ENCODE data around the gene CAPN5.

The CAPN5 gene

DNA sequence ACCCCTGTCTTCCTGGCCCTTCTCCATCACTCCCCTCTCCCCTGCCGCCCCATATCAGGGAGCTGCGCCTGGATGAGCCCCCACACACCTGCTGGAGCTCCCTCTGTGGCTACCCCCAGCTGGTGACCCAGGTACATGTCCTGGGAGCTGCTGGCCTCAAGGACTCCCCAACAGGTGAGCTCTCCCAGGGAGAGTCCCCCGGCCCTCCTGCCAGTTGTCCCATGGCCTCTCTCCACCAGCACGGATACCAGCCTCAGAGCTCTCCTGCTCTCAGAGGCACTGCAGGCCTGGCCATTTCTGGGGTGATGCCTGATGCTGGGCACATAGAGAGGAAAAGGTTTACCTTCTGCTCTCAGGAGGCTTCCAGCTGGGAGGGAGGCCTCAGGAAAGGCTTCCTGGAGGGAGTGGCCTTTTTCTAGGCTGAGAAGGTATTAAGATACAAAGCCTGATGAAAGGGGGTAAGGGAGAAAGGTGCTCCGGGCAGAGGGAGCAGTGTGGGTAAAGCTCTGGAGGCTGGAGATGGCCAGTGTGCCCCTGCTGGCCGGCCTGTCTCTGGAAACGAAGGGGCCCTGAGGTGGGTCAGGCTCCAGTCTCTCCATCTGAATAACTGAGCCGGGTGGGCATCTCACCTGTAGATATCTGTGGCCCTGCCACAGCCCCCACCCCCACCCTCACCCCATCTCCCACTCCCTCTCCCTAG is 55.3 kb downstream of the CAPN5 start:
- no peak for DNase-seq

DNA sequence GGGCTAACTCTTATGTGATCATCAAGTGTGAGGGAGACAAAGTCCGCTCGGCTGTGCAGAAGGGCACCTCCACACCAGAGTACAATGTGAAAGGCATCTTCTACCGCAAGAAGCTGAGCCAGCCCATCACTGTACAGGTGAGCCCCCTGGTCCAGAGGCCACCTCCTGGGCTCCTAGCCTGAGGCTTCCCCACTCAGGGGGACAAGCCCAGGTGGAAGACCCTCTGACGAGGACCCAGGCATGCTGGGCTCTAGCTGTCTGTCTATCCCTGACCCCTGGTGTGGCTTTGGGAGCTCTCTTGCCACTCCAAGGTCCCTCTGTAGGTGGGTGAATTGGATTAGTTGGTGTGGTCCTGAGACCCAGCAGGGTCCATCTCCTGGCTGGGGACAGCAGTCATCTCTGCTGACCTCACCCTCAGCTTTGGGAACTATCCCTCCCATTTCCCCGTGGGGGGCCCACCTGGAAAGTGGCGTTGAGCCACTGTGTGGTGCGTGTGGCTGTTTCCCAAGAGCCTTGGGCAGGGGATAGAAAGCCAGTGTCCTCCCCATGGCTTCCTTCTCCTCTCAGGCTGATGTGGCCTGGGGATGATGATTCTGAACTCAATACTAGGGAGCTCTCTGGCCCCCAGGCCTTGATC is 55.9 kb downstream of the CAPN5 start:
- DNase-seq = no peak

DNA sequence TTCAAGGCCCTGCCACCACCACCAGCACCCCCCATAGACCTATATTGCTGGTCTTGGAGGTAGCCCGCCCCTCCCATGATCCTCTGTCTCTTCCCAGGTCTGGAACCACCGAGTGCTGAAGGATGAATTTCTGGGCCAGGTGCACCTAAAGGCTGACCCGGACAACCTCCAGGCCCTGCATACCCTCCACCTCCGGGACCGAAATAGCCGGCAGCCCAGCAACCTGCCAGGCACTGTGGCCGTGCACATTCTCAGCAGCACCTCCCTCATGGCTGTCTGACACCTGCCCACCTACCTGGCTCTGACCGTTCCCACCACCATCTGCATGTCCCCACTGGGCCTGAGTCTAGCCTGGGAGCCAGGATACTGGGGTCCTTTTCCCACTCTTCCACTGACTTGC is 56.8 kb downstream of the CAPN5 start:
- DNase-seq = no peak

DNA sequence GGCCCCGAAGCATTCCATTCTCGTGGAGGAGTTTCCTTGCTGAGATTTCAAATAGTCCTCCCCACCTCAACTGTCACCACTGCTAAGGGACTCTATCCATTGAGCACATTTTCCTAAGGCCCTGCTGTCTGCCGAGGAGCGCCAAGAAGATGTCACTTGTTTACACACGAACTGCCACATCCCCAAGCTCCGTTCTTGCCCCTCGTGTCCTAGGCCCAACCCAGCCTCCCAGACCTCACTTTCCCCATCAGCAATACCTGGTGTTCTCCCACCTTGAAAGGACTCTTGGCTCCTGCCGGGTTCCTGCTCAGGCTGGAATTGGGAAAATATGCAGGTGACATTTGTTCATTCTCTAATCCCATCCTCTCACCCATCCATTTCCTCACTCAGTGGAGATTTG is 57.3 kb downstream of the CAPN5 start:
- no peak for DNase-seq

DNA sequence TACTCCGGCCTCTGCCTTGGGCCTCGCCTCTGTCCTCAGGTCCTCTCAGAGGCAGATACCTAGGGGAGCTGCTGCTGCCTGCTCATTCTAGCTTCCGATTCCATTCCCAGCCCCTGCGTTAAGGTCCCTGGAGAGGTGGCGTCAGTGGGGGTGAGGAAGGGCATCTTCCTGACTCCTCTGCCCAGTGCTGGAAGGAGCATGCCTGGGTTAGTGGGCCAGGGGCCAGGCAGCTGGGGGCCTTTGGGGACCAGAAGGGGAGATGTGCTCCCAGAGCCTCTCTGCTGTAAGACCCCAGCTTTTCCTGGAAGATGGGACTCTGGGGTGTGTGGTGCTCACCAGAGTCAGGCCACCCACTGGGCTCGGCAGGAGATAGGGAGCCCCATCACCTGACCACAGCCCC is 57.7 kb downstream of the CAPN5 start:
- no peak for DNase-seq

DNA sequence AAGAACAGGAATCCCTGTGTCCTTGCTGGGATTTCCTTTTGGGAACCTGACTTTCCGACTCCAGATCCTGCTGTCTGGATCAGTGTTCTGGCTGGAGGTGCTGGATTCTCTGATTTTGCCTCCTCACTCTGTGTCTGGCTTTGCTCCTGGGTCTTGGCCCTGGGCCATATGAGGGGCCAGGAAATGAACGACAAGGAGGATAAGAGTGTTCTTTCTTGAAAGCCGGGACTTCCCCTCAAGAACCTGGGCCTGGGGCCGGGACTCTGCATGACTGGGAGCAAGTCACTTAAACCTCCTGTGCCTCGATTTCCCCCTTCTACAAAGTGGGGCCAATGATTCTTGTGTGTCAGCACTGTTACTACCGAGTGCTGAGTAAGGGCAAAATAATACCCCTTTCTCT is 58.4 kb downstream of the CAPN5 start:
- DNase-seq = no peak

DNA sequence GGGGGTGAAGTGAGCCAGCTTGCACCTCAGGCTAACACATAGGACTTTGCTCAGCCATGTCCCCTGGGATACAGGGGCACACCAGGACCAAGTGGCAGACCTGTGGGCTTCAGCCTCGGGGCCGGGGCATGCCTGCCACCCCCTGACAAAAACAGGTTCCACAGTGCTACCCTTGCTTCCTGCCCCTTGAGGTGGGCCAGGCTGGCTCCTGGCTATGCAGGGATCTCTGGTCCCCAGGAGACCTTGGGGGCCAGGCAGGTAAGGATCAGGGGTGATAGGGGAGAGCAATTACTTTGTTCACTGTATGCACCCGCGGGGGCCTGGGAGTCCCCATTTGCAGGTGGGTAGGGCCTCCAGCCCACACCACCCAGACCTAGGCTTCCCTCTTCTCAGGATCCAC is 58.9 kb downstream of the CAPN5 start:
- no peak for DNase-seq

DNA sequence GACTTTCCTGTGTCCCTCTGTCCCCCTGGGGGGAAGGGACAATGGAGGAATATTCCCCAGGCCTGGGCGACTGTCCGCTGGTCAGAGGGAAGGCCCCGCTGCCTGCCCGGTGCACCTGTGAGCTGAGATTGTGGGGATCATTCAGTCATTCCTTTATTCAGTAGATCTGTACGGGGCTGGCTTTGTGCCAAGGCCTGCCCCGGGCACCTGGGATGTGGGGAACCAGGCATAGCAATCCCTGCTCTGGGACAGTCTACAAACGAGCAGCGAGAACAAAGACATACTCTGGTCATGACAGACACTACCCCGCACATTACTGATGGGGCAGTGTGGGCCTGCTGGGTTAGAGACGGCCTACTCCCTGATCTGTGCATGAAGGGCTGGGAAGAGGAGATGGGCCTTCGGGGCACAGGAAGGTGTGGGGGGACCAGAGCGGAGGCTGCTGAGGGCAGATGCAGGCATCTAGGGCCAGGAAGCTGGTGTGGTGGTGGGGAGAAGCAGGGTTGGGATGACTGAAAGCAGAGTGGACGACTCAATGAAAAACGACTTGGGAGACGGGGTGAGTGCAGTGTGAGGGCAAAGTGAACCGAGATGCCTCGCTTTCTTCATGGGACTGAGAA is 59.5 kb downstream of the CAPN5 start:
- DNase-seq = no peak

DNA sequence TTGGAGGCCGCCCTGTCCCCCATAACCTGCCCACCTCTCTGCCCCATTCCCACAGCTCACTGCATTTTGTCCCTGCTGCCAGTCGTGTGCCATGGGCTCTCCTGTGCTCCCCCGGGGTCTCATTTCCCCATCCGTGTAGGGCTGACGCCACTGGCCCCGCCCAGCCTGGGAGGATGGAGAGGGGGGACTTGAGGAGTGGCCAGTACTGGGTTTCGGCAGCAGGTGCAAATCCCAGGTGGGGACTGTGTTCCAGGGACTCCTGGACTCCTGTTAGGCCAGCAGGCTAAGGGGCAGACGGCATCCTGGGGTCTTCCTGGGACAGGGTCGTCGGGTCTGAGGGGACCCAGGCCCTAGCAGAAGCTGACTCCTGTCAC is 60.1 kb downstream of the CAPN5 start:
- no peak for DNase-seq

DNA sequence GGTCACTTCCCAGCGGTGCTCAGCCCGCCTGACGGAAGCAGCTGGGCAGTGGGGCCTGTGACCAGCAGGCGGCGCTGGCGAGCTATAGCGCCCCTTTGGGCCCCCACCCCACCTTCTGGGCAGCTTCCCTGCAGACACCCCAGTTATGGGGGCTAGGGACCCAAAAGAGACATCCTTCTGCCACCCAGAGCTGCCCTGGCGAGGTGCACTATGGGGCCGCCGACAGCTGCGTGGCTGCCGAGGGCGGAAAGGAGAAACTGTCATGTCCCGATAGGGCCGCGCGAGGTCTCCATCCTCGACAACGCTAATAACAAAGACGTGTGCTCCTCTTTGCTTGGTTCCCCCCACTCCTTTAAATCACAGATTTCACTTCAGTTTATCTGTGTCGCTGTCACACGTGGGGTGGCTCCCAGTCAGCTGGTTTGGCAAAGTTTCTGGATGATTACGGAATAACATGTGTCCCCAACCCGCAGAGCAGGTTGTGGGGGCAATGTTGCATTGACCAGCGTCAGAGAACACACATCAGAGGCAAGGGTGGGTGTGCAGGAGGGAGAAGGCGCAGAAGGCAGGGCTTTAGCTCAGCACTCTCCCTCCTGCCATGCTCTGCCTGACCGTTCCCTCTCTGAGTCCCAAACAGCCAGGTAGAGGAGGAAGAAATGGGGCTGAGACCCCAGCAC is 60.6 kb downstream of the CAPN5 start:
- DNase-seq = peak; percentile 74

DNA sequence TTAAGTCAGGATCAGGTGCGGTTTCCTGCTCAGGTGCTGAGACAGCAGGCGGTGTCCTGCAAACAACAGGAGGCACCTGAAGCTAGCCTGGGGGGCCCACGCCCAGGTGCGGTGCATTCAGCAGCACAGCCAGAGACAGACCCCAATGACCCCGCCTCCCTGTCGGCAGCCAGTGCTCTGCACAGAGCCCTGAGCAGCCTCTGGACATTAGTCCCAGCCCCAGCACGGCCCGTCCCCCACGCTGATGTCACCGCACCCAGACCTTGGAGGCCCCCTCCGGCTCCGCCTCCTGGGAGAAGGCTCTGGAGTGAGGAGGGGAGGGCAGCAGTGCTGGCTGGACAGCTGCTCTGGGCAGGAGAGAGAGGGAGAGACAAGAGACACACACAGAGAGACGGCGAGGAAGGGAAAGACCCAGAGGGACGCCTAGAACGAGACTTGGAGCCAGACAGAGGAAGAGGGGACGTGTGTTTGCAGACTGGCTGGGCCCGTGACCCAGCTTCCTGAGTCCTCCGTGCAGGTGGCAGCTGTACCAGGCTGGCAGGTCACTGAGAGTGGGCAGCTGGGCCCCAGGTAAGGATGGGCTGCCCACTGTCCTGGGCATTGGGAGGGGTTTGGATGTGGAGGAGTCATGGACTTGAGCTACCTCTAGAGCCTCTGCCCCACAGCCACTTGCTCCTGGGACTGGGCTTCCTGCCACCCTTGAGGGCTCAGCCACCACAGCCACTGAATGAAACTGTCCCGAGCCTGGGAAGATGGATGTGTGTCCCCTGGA is 61.3 kb downstream of the CAPN5 start, which contains the start of gene MYO7A:
Gene MYO7A (plus strand): TSS at position 327 of the 772 bp plus-strand sequence. CDS start 2,389 bp downstream, outside the sequence.
- DNase-seq = peak; percentile 72

DNA sequence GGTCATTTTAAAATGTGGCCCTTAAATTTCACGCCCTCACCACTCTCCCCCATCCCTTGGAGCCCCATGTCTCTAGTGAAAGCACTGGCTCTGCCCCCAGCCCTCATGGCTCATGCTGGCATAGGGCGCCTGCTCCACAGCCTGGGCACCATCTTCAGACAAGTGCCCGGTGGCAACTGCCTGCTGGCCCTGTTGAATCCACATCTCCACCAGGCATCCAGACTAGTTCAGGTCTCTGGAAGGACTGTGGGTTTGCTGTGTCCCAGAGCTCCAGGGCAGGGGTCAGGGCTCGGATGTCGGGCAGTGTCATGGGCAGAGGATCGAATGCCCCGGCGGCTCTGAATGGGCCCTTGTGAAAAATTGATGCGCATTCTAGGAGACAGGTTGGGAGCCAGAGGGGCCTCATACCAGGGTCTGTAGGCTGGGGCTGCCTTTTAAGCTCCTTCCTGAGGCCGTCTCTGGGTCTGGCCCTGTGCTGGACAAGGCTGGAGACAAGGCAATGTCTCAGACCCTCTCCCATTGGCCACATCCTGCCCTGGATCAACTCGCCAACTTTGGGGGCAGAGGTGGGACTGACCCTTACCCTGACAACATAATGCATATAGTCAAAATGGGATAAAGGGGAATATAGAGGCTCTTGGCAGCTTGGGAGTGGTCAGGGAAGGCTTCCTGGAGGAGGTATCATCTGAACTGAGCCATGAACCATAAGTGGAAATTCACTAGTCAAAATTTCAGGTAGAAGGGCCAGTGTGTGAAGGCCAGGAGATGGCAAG is 62.5 kb downstream of the CAPN5 start:
- DNase-seq = no peak

DNA sequence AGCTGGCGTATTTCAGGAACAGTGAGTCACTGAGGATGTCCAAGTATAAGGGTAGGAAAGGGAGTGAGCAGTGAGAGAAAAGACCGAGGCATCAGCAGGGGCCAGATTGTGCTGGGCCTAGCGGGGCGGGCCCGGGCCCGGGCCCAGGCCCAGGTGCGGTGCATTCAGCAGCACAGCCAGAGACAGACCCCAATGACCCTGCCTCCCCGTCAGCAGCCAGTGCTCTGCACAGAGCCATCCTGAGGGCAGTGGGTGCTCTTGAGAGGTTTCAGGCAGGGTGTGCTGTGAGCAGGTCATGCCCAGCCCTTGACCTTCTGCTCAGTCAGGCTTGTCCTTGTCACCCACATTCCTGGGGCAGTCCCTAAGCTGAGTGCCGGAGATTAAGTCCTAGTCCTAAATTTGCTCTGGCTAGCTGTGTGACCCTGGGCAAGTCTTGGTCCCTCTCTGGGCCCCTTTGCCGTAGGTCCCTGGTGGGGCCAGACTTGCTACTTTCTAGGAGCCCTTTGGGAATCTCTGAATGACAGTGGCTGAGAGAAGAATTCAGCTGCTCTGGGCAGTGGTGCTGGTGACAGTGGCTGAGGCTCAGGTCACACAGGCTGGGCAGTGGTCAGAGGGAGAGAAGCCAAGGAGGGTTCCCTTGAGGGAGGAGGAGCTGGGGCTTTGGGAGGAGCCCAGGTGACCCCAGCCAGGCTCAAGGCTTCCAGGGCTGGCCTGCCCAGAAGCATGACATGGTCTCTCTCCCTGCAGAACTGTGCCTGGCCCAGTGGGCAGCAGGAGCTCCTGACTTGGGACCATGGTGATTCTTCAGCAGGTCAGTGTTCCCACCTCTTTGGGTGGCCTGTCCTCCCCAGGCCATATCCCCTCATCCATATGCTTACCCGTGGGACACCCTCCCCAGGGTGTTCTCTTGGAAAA is 63.3 kb downstream of the CAPN5 start:
- no peak for DNase-seq

DNA sequence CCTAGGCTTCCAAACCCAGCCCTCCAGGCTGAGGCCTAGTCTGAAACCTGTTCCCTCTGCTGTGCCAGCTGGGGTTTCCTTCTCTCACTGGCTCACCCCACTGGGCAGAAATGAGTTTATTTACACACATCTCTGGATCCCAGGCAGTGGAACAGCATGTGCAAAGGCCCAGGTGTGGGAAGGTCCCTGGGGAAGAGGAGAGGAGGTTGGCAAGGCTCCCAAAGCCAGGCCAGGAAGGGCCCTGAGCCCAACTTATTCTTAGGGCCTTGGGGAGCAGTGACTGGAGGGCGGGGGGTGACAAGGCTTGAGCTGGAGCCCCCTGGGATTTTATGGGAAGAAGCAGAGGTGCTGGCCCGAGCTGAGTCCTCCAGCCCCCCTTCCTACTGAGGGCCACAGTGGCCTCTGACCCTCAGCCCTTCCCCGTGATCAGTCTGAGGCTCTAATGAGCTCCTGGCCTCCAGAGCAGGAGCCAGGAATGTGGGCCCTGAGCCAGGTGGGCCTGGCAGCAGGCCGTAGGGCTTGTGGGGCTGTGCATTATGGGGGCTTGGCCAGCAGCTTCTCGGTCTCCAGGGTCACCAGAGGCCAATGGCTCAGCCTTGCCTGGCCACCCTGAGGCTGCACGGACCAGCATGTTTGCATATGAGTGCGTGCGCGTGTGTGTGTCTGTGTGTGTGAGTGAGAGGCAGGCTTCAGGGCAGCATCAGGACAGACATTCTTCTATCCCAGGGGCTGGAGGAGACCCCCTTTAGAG is 64.2 kb downstream of the CAPN5 start:
- peak; percentile 48 for DNase-seq

DNA sequence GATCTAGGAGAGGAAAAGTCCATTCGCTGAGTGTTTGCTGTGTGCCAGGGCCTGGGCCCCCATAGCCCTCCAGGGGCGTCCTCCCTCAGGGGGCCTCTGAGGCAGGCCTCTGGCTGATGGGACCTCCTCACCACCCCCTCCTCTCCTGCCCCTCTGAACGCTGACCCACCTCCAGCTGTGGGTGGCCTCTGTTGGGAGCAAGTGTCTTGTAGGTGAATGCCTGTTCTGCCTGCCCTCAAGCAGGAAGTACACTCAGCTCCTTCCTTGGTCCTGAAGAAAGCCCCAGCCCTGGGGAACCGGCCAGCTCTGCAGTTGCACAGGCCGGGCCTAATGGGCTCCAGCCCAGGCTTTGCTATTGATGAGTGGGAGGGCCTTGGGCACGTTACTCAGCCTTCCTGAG is 64.8 kb downstream of the CAPN5 start:
- DNase-seq = no peak

DNA sequence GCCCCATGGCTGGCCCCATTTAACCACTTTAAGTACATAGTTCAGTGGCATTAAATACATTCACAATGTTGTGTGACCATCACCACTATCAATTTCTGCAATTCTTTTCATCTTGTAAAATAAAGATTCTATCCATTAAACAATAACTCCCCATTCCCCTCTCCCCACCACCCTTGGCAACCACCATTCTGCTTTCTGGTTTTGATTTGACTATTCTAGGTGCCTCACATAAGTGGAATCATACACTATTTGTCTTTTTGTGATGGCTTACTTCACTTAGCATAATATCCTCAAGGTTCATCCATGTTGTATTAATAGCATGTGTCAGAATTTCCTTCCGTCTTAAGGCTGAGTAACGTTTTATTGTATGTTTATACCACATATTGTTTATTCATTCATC is 68.3 kb downstream of the CAPN5 start:
- DNase-seq = no peak

DNA sequence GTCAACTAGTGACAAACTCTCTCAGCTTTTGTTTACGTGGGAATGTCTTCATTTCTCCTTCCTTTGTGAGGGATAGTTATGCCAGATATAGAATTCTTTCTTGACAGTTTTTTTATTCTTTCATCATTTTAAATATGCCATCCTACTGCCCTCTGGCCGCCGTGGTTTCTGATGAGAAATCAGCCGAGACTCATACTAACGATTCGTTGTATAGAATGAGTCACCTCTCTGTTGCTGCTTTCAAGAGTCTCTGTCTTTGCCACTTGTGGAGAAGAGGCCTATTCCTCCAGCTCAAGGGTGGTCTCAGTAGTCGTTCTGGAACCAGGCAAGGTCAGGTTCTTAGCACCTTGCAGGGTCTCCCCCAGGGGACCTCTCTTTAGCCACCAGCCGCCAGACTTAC is 69.3 kb downstream of the CAPN5 start:
- DNase-seq = no peak

DNA sequence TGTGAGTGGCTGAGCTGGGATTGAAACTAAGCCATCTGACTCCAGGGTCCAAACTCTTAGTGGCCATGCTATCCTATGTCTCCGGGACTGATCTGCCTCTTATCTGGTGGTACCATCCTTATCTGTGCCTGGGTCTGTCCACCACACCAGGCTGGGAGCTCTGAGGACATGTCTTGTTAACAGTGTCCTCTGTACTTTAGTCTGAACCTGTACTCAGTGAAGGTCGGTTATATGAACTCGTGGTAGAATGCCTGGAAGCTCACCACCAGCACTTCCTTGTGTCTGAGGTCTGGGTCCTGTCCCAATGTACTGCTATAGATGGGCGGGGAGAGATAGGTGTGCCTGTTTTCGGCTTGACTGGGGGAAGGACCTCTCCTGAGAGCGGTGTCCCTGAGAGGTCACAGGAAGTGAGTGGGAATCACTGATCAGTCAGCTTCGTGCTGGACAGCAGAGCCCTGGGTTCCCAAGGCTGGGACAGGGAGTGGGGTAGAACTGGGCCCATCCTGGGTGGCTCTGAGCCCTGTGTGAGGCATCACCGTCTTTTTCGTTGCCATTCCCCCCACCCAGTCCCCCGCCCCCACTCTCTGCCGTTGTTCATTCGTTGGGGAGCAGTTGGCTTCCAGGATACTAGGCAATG is 70.1 kb downstream of the CAPN5 start:
- DNase-seq = no peak

DNA sequence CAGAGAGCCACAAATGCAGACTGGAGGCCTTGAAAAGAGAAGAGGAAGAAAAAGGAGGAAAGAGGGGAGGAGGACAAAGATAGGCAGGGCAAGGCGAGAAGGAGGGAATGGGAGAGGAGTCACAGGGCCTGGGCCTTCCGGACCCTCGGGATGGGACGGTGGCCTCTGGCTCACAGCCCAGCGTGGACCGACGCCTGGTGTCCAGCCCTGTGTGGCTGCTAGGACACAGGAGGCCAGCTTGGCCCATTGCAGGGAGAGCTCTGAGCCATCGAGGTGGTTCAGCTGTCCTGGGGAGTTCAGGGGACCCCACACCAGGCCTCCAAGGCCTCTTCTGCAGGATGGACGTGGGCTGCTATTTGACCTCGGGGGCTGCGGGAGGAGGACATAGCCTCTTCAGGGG is 70.7 kb downstream of the CAPN5 start:
- no peak for DNase-seq
